Measurements from ENCODE around the gene NHS. TPM values are rescaled to one million over a fixed set of nuclear protein-coding genes. Genes with fewer than 3 reads are reported as not detected.

NHS gene
- total and polyA plus RNA-seq, 2 of the 13 experiments (the other 11 are each of a cell fraction or from before 2014, with no cell fraction given): 0.02 TPM; not detected in 1

DNA sequence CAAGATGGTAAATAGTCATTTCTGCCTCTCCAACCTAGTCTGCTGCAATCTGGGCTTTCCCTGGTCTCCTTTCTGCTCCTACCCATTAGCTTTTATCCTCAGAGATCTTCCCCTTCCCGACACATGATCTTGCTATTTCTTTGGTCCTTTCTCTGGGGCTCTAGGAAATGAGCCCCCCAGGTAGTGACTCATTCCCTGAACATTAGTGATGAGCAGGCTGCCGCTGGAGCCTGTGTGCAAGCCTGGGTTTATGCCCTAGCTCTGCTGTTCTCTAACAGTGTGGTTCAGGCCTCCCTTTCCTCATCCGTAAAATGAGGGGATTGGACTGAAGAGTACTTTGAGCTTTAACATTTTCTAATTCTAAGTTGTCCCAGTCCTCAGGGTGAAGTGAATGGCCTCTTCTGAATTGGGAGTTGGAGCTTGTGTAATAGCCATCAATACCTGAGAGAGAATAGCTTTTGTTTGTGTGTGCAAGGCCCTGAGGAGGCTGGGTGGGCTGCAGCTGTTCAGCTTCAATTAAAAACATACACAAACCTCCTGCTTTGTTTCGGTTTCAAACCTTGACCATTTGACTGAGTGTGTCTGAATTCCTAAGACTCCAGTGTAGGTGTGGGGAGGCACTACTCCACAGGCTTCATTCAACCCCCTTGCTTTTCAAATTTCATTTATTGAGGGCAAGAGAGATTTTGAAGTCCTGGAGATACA lies 246.7 kb downstream of the NHS start (continued):
- TF ChIP-seq ZFY (CRISPR knock-in tag; IDR thresholded peaks at IDR 0.05): no peak

DNA sequence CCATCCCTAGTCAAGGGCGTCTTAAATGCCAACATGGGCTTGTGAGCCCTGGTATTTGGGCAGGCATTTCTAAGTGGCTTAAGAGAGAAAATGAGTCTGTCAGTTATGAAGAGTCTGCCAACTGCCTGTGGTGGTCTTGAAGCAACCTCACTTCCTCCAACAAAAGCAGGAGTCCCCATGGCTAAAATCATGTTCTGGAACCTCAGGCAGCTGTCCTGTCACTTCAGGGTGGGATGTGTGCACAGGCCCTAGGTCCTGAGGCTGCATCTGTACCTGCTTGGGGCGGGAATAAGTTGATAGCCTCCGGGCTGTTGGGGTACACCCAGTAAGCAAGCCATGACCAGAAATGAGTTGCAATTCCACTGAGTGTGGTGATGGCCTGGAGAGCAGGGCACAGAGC lies 247.3 kb downstream of the NHS start:
- POLR2A ChIA-PET: no interaction called here
- no peak overlapping the region for H3K4me3 ChIP-seq (replicated peaks in 1 of 3; ENCODE audit: insufficient read depth in 1 of 3, low read depth in 2 of 3, low read length in 3 of 3)
- BruUV-seq (replicated peaks): no TSS peak

More for the DNA sequence above, 247.3 kb downstream of the NHS start:
- Histone ChIP-seq H2AFZ (ENCODE audit: low read length) (no peak overlapping the region), H3K27ac (ENCODE audit: extremely low read length, insufficient read depth, low read length) (no peak overlapping the region), H3K36me3 (replicated peaks in 1 of 2; ENCODE audit: control insufficient read depth in 1 of 2, insufficient read depth in 2 of 2, low read length in 2 of 2) (no peaks in the 10 kb centered on the region), H3K4me2 (ENCODE audit: low read depth, low read length) (no peak overlapping the region), H3K27me3 (ENCODE audit: control insufficient read depth in 1 of 2, insufficient read depth in 2 of 2, low read length in 2 of 2) (no peaks in the 10 kb centered on the region), H3K4me1 (ENCODE audit: insufficient read depth, low read length) (no peaks in the 10 kb centered on the region), H3K79me2 (ENCODE audit: insufficient read depth, low read length) (no peaks in the 10 kb centered on the region), H3K9me3 (ENCODE audit: low read length) (no peaks in the 10 kb centered on the region), H3K9ac (ENCODE audit: insufficient read depth, low read depth, low read length) (no peak overlapping the region), H4K20me1 (ENCODE audit: insufficient read depth, low read length) (no peaks in the 10 kb centered on the region)
- CTCF ChIA-PET (ENCODE audit: low intra/inter-chr PET ratio, low total read pairs): no interaction called here
- whole genome bisulfite sequencing (ENCODE audit: low lambda C conversion rate): 33% methylated on average over 1 of the region's 3 CpGs
- ATAC-seq: no peak
- no peak for FAIRE-seq
- TF ChIP-seq, protein P1, sequence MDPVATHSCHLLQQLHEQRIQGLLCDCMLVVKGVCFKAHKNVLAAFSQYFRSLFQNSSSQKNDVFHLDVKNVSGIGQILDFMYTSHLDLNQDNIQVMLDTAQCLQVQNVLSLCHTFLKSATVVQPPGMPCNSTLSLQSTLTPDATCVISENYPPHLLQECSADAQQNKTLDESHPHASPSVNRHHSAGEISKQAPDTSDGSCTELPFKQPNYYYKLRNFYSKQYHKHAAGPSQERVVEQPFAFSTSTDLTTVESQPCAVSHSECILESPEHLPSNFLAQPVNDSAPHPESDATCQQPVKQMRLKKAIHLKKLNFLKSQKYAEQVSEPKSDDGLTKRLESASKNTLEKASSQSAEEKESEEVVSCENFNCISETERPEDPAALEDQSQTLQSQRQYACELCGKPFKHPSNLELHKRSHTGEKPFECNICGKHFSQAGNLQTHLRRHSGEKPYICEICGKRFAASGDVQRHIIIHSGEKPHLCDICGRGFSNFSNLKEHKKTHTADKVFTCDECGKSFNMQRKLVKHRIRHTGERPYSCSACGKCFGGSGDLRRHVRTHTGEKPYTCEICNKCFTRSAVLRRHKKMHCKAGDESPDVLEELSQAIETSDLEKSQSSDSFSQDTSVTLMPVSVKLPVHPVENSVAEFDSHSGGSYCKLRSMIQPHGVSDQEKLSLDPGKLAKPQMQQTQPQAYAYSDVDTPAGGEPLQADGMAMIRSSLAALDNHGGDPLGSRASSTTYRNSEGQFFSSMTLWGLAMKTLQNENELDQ (CRISPR knock-in tag; IDR thresholded peaks at IDR 0.05; ENCODE audit: borderline replicate concordance): no peak
- no peak for TF ChIP-seq SNAI1 (CRISPR knock-in tag; IDR thresholded peaks at IDR 0.05; ENCODE audit: borderline replicate concordance)
- TF ChIP-seq ZNF562 (CRISPR knock-in tag; IDR thresholded peaks at IDR 0.05; ENCODE audit: borderline replicate concordance): no peak
- TF ChIP-seq, protein P2, sequence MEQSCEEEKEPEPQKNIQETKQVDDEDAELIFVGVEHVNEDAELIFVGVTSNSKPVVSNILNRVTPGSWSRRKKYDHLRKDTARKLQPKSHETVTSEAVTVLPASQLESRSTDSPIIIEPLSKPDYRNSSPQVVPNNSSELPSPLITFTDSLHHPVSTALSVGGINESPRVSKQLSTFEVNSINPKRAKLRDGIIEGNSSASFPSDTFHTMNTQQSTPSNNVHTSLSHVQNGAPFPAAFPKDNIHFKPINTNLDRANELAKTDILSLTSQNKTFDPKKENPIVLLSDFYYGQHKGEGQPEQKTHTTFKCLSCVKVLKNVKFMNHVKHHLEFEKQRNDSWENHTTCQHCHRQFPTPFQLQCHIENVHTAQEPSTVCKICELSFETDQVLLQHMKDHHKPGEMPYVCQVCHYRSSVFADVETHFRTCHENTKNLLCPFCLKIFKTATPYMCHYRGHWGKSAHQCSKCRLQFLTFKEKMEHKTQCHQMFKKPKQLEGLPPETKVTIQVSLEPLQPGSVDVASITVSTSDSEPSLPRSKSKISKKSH (CRISPR knock-in tag; IDR thresholded peaks at IDR 0.05; ENCODE audit: borderline replicate concordance): no peak
- TF ChIP-seq ZNF567 (CRISPR knock-in tag; IDR thresholded peaks at IDR 0.05; ENCODE audit: borderline replicate concordance): no peak
- TF ChIP-seq SP2 (CRISPR knock-in tag; IDR thresholded peaks at IDR 0.05): no peak
- TF ChIP-seq, protein P3, sequence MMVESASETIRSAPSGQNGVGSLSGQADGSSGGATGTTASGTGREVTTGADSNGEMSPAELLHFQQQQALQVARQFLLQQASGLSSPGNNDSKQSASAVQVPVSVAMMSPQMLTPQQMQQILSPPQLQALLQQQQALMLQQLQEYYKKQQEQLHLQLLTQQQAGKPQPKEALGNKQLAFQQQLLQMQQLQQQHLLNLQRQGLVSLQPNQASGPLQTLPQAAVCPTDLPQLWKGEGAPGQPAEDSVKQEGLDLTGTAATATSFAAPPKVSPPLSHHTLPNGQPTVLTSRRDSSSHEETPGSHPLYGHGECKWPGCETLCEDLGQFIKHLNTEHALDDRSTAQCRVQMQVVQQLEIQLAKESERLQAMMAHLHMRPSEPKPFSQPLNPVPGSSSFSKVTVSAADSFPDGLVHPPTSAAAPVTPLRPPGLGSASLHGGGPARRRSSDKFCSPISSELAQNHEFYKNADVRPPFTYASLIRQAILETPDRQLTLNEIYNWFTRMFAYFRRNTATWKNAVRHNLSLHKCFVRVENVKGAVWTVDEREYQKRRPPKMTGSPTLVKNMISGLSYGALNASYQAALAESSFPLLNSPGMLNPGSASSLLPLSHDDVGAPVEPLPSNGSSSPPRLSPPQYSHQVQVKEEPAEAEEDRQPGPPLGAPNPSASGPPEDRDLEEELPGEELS (CRISPR knock-in tag; IDR thresholded peaks at IDR 0.05): no peak
- TF ChIP-seq, protein P4, sequence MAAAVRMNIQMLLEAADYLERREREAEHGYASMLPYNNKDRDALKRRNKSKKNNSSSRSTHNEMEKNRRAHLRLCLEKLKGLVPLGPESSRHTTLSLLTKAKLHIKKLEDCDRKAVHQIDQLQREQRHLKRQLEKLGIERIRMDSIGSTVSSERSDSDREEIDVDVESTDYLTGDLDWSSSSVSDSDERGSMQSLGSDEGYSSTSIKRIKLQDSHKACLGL (CRISPR knock-in tag; IDR thresholded peaks at IDR 0.05): no peak
- TF ChIP-seq JARID2 (CRISPR knock-in tag; IDR thresholded peaks at IDR 0.05; ENCODE audit: insufficient replicate concordance): no peak
- TF ChIP-seq ZSCAN21 (CRISPR knock-in tag; IDR thresholded peaks at IDR 0.05; ENCODE audit: borderline replicate concordance): no peak
- TF ChIP-seq ZFP62 (CRISPR knock-in tag; IDR thresholded peaks at IDR 0.05): no peak
- intact Hi-C loops (cut with micrococcal nuclease; ENCODE audit: unreplicated experiment): no loop called here
- in situ Hi-C loops (cut with HindIII; ENCODE audit: extremely low pct_ligation_motif_present, low pct_unique_long_range_greater_than_20kb): no loop called here
- no peak for DNase-seq (ENCODE audit: low spot score)
